PC-9 (cell line): ENCODE data around the gene GNAO1. TPM values are rescaled to one million over a fixed set of nuclear protein-coding genes. Genes with fewer than 3 reads are reported as not detected.

Experiments used
- BruUV-seq: library from RNA; stranded (reverse); fragments of 400-500 nt; replicated peaks from 2 replicates; lab custom pipeline; 2021; lab: Mats Ljungman, UMichigan
- CTCF ChIA-PET: fragments of 300-600 bp; sonication (Branson Sonifier 250); formaldehyde crosslinking; loops from one replicate; lab custom pipeline; 2022; ENCODE audit warnings: antibody characterized with exemption; lab: Charles Lee
- POLR2A ChIA-PET: fragments of 300-600 bp; sonication (Branson Sonifier 250); formaldehyde crosslinking; loops from one replicate; lab custom pipeline; 2022; ENCODE audit warnings: antibody characterized with exemption; ENCODE audit not compliant: unreplicated experiment; lab: Charles Lee
- DNase-seq, 2 experiments: peaks; one replicate each; pipeline versions ENCODE4 v3.0.0 to v3.0.0-alpha.2; 2015 to 2022; ENCODE audit warnings: mixed read lengths in 1 of 2
- H2AFZ ChIP-seq: fragments of 200-600 bp; sonication (generic); 2 replicates; pipeline ENCODE4 v1.8.1; 2017; ENCODE audit warnings: antibody characterized with exemption
- H3F3A ChIP-seq: fragments of 200-600 bp; sonication (generic); 2 replicates; pipeline ENCODE4 v1.8.1; 2017; ENCODE audit warnings: antibody characterized with exemption, mild to moderate bottlenecking, low read depth; ENCODE audit not compliant: insufficient read depth
- H3K27ac ChIP-seq: fragments of 200-600 bp; sonication (generic); 2 replicates; pipeline ENCODE4 v1.6.1; 2016; ENCODE audit warnings: mixed run types
- H3K27me3 ChIP-seq: fragments of 200-600 bp; sonication (generic); 2 replicates; pipeline ENCODE4 v1.6.1; 2016; ENCODE audit warnings: low read depth, mixed run types; ENCODE audit not compliant: insufficient read depth
- H3K36me3 ChIP-seq: fragments of 200-600 bp; sonication (generic); 2 replicates; pipeline ENCODE4 v1.6.1; 2016; ENCODE audit warnings: low read depth, mixed run types
- H3K4me1 ChIP-seq: fragments of 200-600 bp; sonication (generic); replicated peaks from 2 replicates; pipeline ENCODE4 v1.6.1; 2016; ENCODE audit warnings: mixed run types; ENCODE audit not compliant: insufficient read depth
- H3K4me2 ChIP-seq: fragments of 200-600 bp; sonication (generic); 2 replicates; pipeline ENCODE4 v1.6.1; 2017; ENCODE audit warnings: mixed run types
- H3K4me3 ChIP-seq: fragments of 200-600 bp; sonication (generic); 2 replicates; pipeline ENCODE4 v1.6.1; 2016; ENCODE audit warnings: mixed run types
- H3K79me2 ChIP-seq: fragments of 200-600 bp; sonication (generic); 2 replicates; pipeline ENCODE4 v1.6.1; 2017; ENCODE audit warnings: low read depth, mixed run types
- H3K9me2 ChIP-seq: fragments of 200-600 bp; sonication (generic); 2 replicates; pipeline ENCODE4 v1.8.1; 2017; ENCODE audit warnings: mild to moderate bottlenecking; ENCODE audit not compliant: insufficient read depth
- H3K9me3 ChIP-seq: fragments of 200-600 bp; sonication (generic); 2 replicates; pipeline ENCODE4 v1.8.1; 2016; ENCODE audit warnings: low read depth; ENCODE audit not compliant: insufficient read depth
- H4K20me1 ChIP-seq: fragments of 200-600 bp; sonication (generic); 2 replicates; pipeline ENCODE4 v1.8.1; 2017; ENCODE audit not compliant: insufficient read depth
- CTCF ChIP-seq: fragments of 200-600 bp; sonication (generic); conservative IDR thresholded peaks from 2 replicates; pipeline ENCODE4 v1.6.1; 2017; ENCODE audit warnings: mixed run types, antibody characterized with exemption, mild to moderate bottlenecking, moderate library complexity
- EZH2 ChIP-seq: fragments of 200-600 bp; sonication (generic); IDR thresholded peaks from 2 replicates; pipeline ENCODE4 v1.8.0; 2017; ENCODE audit warnings: antibody characterized with exemption, low read depth
- intact Hi-C: fragments of 100-400 bp; cut with micrococcal nuclease; formaldehyde crosslinking; loops from one replicate; pipeline ENCODE4 v1.10.0; 2022; ENCODE audit not compliant: unreplicated experiment
- total RNA-seq: library from RNA; stranded (reverse); gene quantifications from 2 replicates; pipeline ENCODE4 v1.2.3, GENCODE V29; 2021

The GNAO1 gene
- total RNA-seq, 1 experiment from 2014 or later: 2.8 TPM

DNA sequence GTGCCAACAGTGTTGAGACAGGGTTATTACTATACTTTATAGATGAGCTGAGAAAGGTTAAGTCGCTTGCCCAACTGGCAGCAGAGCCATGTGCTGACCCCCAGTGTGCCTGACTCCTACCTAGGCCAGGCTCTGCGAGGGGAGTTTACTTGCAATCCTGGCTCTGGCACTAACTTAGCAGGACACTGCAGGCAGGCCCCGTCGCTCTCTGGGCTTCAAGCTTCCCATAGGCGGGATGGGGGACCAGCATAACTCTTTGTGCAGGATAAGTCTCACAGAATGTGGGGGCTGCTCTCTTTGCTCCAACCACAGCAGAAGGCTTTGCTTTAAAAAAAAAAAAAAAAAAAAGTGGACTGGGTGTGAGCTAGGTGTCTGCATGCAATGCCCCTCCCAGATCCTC is 102.7 kb downstream of the GNAO1 start:
- no TSS peak for BruUV-seq
- no peaks in the 10 kb centered on the region for H3K9me3 ChIP-seq
- H3K4me3 ChIP-seq: no peak overlapping the region
- ChIA-PET CTCF (interaction anchor here (0.6 kb wide), 1 partner anchor 32 kb away, joined by 5 read pairs; no protein-coding TSS in a partner anchor), POLR2A (interaction anchor here (0.6 to 0.7 kb wide), 3 partner anchors 12 to 794 kb away, joined by 4 to 22 read pairs (median 12); no protein-coding TSS in a partner anchor)
- no peak for TF ChIP-seq CTCF
- TF ChIP-seq EZH2: no peak
- no peaks in the 10 kb centered on the region for H3K36me3 ChIP-seq
- no peaks in the 10 kb centered on the region for H4K20me1 ChIP-seq
- intact Hi-C loops: no loop called here
- H3K79me2 ChIP-seq: no peaks in the 10 kb centered on the region
- 0 out of 2 replicates have a peak, but pooled peaks cover under 1% of the 10 kb centered on the region for H3F3A ChIP-seq
- no peak overlapping the region for H3K4me2 ChIP-seq
- H3K27me3 ChIP-seq: no peaks in the 10 kb centered on the region
- H2AFZ ChIP-seq: no peak overlapping the region
- peaks cover under 1% of the 10 kb centered on the region; the same call in 1 of the 2 replicates for H3K4me1 ChIP-seq
- no peak for DNase-seq
- no peaks in the 10 kb centered on the region for H3K9me2 ChIP-seq
- H3K27ac ChIP-seq: no peak overlapping the region

GRCh38 chr16:56294579-56294978 is 103.3 kb downstream of the GNAO1 start:
- no TSS peak for BruUV-seq
- POLR2A ChIA-PET: interaction anchor here (0.6 to 0.7 kb wide), 2 partner anchors 12 to 795 kb away, joined by 12 to 22 read pairs; no protein-coding TSS in a partner anchor
- CTCF ChIA-PET: interaction anchor here (0.6 kb wide), 1 partner anchor 32 kb away, joined by 5 read pairs; no protein-coding TSS in a partner anchor
- Histone ChIP-seq H3K79me2 (no peaks in the 10 kb centered on the region), H3K9me2 (no peaks in the 10 kb centered on the region), H3K4me1 (peaks cover 6% of the 10 kb centered on the region; the same call in 1 of the 2 replicates), H4K20me1 (no peaks in the 10 kb centered on the region), H3K4me3 (no peak overlapping the region), H3K9me3 (no peaks in the 10 kb centered on the region), H3K4me2 (no peak overlapping the region), H3K27me3 (no peaks in the 10 kb centered on the region), H3F3A (0 out of 2 replicates have a peak, but pooled peaks cover 2% of the 10 kb centered on the region), H3K36me3 (no peaks in the 10 kb centered on the region), H3K27ac (no peak overlapping the region), H2AFZ (no peak overlapping the region)
- peak in 1 of 2 experiments; percentile 40 for DNase-seq
- no peak for TF ChIP-seq EZH2
- TF ChIP-seq CTCF: no peak
- intact Hi-C loops: no loop called here

- no peaks in the 10 kb centered on the region for H3K36me3 ChIP-seq
- DNase-seq: no peak
- ChIA-PET POLR2A (no interaction called here), CTCF (no interaction called here)
- TF ChIP-seq EZH2 (no peak), CTCF (no peak)
- H3K27ac ChIP-seq: no peak overlapping the region
- no peaks in the 10 kb centered on the region for H4K20me1 ChIP-seq
- 0 out of 2 replicates have a peak, but pooled peaks cover 2% of the 10 kb centered on the region for H3F3A ChIP-seq
- intact Hi-C loops: no loop called here
- no peaks in the 10 kb centered on the region for H3K27me3 ChIP-seq
- no peaks in the 10 kb centered on the region for H3K79me2 ChIP-seq
- BruUV-seq: no TSS peak
- no peaks in the 10 kb centered on the region for H3K9me3 ChIP-seq
- no peak overlapping the region for H3K4me2 ChIP-seq
- H3K4me1 ChIP-seq: peaks cover 6% of the 10 kb centered on the region; the same call in 1 of the 2 replicates
- H3K4me3 ChIP-seq: no peak overlapping the region
- no peak overlapping the region for H2AFZ ChIP-seq
- no peaks in the 10 kb centered on the region for H3K9me2 ChIP-seq
Measured at GRCh38 chr16:56295059-56295665, 103.9 kb downstream of the GNAO1 start.
